Mucosa of descending colon (tissue), 3 donors: ENCODE measurements around the gene VAMP3. TPM values are rescaled to one million over a fixed set of nuclear protein-coding genes. Genes with fewer than 3 reads are reported as not detected.

Experiments used
- ATAC-seq: fragments of 200-7000 bp; cut with Tn5 transposase; one replicate; pipeline ENCODE4 v1.9.1; 2020; ENCODE audit warnings: mild to moderate bottlenecking, moderate library complexity
- DNase-seq, 3 donors: peaks; one replicate each; pipeline ENCODE4 v3.0.0-alpha.2; 2020
- H3K36me3 ChIP-seq: fragments of 200-600 bp; one replicate; pipeline ENCODE4 v1.8.0; 2021; ENCODE audit warnings: low read depth, mild to moderate bottlenecking
- H3K4me1 ChIP-seq: fragments of 200-600 bp; one replicate; pipeline ENCODE4 v1.8.0; 2021; ENCODE audit warnings: low read depth, mild to moderate bottlenecking
- H3K4me3 ChIP-seq: fragments of 200-600 bp; one replicate; pipeline ENCODE4 v1.8.0; 2021; ENCODE audit warnings: mild to moderate bottlenecking
- H3K9me3 ChIP-seq: fragments of 200-600 bp; one replicate; pipeline ENCODE4 v1.8.0; 2021; ENCODE audit warnings: mild to moderate bottlenecking
- CTCF ChIP-seq: fragments of 200-600 bp; IDR thresholded peaks from one replicate; pipeline ENCODE4 v1.8.0; 2022; ENCODE audit warnings: antibody characterized with exemption, mild to moderate bottlenecking
- intact Hi-C, 2 donors: fragments of 100-400 bp; cut with DNase I in 1 of 2; cut with micrococcal nuclease in 1 of 2; formaldehyde crosslinking; loops; one replicate each; pipeline versions ENCODE4 v1.11.0 to v1.11.1; 2022; cut with DNase I, micrococcal nuclease
- total RNA-seq, 3 donors: library from RNA; stranded (reverse); fragmentation: NEBNext Ultra II Directional in 2 of 3; extraction: Animal tissue kit (Norgen Biotek cat#: 25700) in 2 of 3; gene quantifications; one replicate each; pipeline versions ENCODE4 v1.2.1 to v1.2.4, GENCODE V29; 2021 to 2023
- donor health status: DM: no; HTN: no; CAD: no; lungs with moderate emphysema.
- donor health status: DM: no; HTN: no; CAD: no.
- donor health status: DM: no; HTN: yes; CAD: no.

VAMP3 gene
- total RNA-seq, 3 donors from 2014 or later, result 91.6 to 105 (median 94.3) TPM

- Histone ChIP-seq H3K4me3 (no peak overlapping the region), H3K9me3 (no peaks in the 10 kb centered on the region), H3K4me1 (no peaks in the 10 kb centered on the region), H3K36me3 (no peaks in the 10 kb centered on the region)
- DNase-seq, result no peak
- TF ChIP-seq CTCF, result no peak
- no peak for ATAC-seq
- intact Hi-C loops, result no loop called here
Measured at GRCh38 chr1:7745783-7746182, 25.3 kb upstream of the VAMP3 start.

GRCh38 chr1:7747605-7748004 is 23.5 kb upstream of the VAMP3 start:
- intact Hi-C loops, result no loop called here
- no peak for ATAC-seq
- H3K4me1 ChIP-seq, result no peaks in the 10 kb centered on the region

GRCh38 chr1:7749126-7749525 is 22.0 kb upstream of the VAMP3 start:
- H3K36me3 ChIP-seq, result no peaks in the 10 kb centered on the region
- no peak for ATAC-seq
- no peaks in the 10 kb centered on the region for H3K9me3 ChIP-seq
- no peaks in the 10 kb centered on the region for H3K4me1 ChIP-seq
- TF ChIP-seq CTCF, result no peak
- DNase-seq, result no peak
- intact Hi-C loops, result no loop called here
- no peak overlapping the region for H3K4me3 ChIP-seq

More at GRCh38 chr1:7747605-7748004, 23.5 kb upstream of the VAMP3 start:
- no peak for DNase-seq
- TF ChIP-seq CTCF, result no peak
- H3K36me3 ChIP-seq, result no peaks in the 10 kb centered on the region
- H3K9me3 ChIP-seq, result no peaks in the 10 kb centered on the region
- no peak overlapping the region for H3K4me3 ChIP-seq

GRCh38 chr1:7751174-7751573 is 19.9 kb upstream of the VAMP3 start:
- no peak for ATAC-seq
- Histone ChIP-seq H3K4me1 (no peaks in the 10 kb centered on the region), H3K9me3 (no peaks in the 10 kb centered on the region), H3K4me3 (no peak overlapping the region), H3K36me3 (no peaks in the 10 kb centered on the region)
- DNase-seq, result no peak
- intact Hi-C loops, result loop anchor here in 1 of 2 donors (10.0 kb wide), 1 partner anchor 46 kb away; no protein-coding TSS in a partner anchor
- TF ChIP-seq CTCF, result no peak

- Histone ChIP-seq H3K4me1 (no peaks in the 10 kb centered on the region), H3K9me3 (no peaks in the 10 kb centered on the region), H3K4me3 (no peak overlapping the region), H3K36me3 (no peaks in the 10 kb centered on the region)
- peak; percentile 66 for ATAC-seq
- intact Hi-C loops, result loop anchor here (2.0 to 10.0 kb wide), 2 partner anchors 48 to 86 kb away; no protein-coding TSS in a partner anchor
- peak; percentile 45 for TF ChIP-seq CTCF
- DNase-seq, result peak in 1 of 3 donors; percentile 87
Measured at GRCh38 chr1:7752512-7753417, 18.3 kb upstream of the VAMP3 start.
